Activated naive CD4-positive, alpha-beta T cell (primary cell): ENCODE data around the gene CYGB.
"Not testable (repeated sequence)": the region's sequence is repeated elsewhere in the genome, so short reads cannot be mapped to it uniquely, and the experiment has no call there.

Source experiments
- DNase-seq, 4 experiments: peaks; one replicate each; lab custom pipeline; 2025; lab: John Stamatoyannopoulos, UW

The CYGB gene

DNA sequence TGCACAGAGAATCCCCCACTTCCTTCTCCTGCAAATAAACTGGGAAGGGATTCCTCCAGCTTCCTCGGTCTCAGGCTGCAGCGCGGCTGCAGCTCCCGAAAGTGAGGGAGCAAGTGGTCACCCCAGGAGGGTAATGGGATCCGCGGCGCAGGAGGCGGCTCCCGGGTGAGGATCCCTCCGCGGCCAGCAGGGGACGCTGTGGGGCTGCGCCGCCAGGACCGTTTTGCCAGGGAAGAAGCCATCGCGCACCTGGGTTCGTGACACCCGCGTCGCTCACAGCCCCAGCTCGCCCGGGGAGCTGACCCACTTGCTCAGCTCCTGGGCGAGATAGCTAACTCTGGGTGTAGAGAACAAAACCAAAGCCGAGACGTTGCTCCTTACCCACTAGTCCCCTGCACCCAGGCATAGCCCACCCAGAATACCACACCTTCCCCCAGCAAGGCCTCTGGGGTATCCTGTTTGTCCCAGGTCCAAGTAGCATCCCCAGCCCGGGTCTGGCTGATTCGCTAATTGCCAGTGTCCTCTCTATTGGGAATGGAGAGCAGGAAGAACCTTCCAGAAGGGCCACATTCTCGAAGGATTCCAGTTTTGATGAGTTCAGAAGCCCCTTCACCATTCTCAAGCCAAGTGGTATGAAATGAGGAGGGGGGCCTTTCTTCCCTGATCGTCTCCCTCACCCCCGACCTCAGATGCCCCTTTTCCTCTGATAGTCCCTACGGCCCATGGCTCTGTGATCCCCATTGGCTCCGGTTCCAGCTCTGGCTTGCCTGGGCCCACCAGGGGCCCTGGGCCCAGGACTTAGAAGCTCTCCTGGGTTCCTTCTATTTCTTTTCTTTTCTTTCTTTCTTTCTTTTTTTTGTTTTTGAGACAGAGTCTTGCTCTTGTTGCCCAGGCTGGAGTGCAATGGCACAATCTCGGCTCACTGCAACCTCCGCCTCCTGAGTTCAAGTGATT lies 14.1 kb downstream of the CYGB start:
- peak; percentile 56 to 75 (median 67) for DNase-seq

DNA sequence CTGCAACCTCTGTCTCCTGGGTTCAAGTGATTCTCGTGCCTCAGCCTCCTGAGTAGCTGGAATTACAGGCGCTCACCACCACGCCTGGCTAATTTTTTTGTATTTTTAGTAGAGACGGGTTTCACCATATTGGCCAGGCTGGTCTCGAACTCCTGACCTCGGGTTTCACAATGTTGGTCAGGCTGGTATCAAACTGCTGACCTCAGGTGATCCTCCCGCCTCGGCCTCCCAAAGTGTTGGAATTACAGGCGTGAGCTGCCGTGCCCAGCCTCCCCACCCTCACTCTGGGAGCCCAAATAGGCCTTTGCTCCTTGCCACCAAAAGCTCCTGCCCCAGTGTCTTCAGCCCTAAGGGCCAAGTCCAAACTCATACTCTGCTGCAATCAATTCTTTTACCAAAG lies 15.8 kb downstream of the CYGB start:
- DNase-seq = not testable (repeated sequence)

DNA sequence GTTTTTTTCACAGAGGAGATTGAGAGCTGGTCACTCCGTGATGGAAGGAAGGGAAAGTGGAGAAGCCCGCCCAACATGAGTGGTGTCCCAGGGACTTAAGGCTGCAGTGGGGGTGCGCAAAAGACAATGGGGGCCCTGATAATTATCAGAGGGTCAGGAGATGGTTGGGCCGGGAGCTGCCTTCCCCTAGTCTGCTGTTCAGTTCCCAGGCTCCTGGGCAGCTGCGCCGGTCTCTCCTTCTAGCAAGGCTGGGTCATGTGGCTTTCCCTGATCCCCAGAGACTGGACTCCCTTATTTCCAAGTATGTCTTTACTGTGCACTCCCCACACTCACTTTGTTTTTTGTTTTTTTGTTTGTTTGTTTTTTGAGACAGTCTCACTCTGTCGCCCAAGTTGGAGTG lies 16.2 kb downstream of the CYGB start:
- no peak for DNase-seq

DNA sequence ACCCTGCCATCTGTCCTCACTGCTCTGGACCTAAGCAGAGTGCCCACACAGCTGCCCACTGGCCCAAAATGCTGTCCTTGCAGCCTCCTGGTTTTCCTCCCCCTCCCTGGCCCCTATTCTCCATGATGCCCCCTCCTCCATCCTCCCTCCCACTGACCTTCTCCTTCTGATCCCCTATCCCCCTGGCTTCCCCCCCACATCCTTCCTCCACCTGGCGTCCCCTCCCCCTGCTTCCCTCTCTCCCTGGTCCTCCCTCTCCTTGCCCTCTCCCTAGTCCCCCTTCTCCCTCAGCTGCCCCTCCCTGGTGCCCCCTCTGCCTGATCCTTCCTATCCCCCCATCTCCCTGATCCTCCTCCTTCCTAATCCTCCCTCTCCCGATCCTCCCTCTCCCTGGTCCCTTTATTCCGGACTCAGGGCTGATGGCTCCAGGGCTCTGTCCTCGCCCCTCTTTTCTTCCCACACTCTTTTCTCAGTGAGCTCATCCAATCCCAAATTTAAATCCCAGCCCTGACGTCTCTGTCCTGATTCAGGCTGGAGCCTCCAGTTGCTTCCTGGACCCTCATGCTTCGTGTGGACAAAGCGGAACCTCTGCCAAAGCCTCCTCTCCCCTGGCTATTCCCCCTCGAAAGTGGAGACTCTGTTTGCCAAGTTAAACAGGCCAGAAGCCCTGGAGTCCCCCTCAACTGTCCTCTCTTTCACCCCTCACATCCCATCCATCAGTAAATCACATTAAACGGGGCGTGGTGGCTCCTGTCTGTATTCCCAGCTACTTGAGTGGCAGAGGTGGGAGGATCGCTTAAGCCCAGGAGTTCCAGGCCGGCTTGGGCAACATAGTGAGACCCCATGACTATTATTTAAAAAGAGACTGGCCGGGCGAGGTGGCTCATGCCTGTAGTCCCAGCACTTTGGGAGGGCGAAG lies 18.2 kb downstream of the CYGB start:
- DNase-seq = no peak

DNA sequence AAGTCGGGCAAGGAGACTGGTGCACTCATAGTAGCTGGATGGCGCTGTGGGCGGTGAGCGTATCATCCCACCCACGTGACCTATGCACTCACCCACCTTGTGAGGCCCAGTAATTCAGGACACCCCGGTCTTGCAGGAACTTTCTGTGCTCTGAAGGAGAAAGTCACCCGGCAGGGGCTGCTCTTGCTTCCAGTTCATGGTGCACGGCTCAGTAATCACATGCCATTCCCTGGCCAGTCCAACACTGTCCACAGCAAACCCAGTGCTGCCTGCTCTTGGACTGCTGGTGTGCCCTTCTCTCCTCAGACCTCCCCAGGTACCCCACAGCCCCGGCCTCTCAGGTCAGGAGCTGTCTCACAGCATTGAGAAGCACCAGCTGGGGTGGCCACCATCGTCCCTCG lies 19.9 kb downstream of the CYGB start:
- no peak for DNase-seq

DNA sequence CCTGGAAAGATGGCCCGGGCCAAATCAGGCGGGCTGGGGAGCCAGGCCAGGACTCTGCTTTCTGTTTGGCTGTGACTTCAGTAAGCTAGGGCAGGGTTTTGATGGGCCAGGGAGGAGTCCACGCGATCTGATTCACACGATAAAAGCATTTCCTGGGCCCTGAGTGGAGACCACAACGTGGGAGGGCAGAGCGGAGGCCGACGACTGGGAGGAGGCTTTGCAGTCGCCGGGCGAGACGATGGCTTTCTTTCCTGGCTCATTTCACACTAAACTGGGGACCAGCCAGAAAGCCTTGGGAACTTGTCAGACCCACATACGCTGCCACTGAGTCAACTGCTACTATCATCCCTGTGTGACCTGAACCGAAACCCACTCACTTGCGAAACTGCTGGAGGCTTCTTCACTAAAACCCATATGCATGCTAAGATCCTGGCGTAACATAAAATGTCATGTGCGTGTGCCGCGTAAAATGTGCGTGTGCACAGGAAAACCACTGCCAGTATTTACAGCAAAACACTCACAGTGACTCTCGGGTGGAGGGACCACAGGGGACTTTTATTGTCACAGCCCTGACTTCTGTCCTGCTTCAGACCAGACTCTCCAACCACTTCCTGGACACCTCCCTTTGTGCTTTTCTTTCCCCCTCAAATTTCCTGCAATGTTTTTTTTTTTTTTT lies 22.1 kb downstream of the CYGB start:
- peak in 3 of 4 experiments; percentile 22 to 70 (median 68) for DNase-seq

DNA sequence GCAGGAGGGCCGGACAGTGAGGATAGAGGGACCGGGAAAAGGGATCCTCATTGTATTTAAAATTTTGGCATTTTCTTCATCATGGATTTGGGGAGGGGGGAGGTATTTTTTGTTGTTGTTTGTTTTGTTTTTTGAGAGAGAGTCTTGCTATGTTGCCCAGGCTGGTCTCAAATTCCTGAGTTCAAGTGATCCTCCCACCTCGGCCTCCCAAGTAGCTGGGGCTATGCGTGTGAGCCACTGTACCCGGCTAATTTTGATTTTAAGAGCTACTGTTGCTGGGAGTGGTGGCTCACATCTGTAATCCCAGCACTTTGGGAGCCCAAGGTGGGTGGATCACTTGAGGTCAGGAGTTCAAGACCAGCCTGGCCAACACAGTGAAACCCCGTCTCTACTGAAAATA lies 23.2 kb downstream of the CYGB start:
- not testable (repeated sequence) for DNase-seq

DNA sequence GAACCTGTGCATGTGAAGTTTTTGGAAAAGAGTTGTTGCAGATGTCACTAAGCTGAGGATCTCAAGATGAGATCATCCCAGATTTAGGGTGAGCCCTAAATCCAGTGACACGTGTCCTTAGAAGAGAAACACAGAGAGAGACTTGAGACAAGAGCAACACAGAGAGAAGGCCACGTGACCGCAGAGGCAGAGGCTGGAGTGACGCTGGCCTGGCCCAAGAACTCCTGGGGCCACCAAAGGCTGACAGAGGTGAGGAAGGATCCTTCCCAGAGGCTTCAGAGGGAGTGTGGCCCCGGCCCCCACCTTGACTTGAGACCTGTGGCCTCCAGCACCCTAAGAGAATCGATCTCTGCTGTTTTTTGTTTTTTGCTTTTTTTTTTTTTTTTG lies 24.2 kb downstream of the CYGB start:
- DNase-seq = no peak

DNA sequence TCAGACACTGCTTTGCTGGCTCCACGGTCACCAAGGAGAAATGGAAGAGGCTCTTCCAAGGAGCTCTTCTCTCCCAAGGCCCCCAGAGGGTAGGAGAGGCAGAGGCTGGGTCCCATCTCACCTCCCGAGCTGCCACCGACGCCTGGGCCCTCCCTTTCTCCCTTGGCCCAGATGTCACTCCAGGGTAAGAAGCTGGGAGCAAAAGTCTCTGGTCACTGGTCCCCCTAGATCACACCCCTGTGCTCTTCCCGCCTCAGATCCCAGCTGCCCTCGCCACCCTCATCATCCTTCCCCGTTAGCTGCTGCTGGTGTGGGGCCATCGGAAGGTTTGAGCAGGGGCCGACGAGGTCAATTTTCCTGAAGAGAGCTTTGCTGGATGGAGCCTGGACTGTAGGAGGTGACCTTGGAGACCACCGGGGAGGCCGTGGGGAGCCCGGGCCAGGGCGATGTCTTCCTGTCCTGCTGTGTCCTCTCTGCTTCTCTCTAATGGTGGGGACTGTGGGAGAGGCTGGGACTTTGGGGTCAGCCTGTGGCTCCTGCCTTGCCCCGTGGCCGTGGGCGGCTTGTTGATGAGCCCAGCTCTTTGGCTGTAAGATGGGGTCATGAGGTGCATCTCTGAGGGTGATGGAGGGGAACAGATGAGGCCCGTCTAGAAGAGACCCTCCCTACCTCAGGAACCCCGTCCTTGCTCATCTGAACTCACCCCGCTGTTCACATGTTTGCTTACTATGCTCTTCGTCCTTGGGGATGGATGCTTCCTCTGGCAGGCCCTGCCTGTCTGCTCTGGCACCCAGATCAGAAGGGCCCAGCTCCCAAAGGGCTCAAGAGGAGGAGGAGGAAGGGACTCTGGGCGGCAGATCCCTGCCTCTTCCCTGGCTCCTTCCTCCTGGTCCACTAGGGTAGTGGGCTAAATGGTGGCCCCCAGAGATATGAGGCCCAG lies 24.9 kb downstream of the CYGB start:
- no peak for DNase-seq

DNA sequence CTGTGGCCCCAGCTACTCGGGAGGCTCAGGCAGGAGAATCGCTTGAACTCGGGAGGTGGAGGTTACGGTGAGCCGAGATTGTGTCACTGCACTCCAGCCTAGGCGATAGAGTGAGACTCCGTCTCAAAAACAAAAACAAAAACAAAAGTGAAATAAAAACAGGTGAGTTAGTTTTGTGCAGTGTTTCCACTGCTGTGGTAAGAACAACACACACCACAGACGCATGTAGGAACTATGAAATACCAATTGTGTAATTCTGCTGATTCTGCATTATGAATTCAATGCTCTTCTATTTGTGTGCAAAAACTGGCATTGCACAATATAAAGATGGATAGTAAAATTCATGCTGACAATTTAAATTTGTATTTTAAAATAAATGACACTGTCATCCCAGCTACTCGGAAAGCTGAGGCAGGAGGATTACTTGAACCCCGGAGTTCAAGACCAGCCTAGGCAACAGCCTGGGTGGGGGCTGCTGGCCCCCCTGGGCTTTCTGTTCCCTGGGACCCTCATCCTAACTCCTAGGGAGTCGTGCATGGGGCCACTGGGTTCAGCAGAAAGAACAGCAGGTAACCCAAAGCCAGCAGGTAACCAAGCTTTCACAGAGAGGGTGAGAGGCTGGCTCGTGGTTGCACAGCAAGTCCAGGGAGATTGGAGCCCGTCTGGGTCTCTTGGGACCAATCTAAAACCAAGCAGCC lies 25.7 kb downstream of the CYGB start:
- no peak for DNase-seq

DNA sequence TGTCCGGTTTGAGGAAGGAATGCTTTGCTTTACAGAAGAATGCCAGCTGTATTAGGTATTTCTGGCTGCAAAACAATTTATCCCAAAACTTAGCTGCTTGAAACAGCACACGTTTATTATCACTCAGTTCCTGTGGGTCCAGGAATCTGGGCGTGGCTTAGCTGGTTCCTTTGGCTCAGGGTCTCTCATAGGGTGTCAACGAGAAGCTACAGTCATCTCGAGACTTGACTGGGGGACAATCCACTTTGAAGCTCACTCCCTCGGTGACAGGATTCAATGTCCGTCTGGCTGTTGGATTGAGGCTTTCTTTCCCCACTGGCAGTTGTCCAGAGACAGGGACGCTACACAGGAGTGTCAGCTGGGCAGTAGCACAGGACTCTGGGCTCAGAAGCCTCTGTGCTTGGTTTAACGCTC lies 26.7 kb downstream of the CYGB start:
- DNase-seq = no peak

DNA sequence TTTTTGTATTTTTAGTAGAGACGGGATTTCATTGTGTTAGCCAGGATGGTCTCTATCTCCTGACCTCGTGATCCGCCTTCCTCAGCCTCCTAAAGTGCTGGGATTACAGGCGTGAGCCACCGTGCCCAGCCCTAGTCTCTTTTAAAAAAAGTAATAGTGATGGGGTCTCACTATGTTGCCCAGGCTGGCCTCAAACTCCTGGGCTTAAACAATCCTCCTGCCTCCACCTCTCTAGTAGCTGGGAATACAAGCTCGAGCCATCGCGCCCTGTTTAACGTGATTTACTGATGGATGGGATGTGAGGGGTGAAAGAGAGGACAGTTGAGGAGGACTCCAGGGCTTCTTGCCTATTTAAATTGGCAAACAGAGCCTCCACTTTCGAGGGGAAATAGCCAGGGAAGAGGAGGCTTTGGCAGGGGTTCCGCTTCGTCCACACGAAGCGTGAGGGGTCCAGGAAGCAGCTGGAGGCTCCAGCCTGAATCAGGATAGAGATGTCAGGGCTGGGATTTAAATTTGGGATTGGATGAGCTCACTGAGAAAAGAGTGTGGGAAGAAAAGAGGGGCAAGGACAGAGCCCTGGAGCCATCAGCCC lies 28.9 kb downstream of the CYGB start:
- not testable (repeated sequence) for DNase-seq

DNA sequence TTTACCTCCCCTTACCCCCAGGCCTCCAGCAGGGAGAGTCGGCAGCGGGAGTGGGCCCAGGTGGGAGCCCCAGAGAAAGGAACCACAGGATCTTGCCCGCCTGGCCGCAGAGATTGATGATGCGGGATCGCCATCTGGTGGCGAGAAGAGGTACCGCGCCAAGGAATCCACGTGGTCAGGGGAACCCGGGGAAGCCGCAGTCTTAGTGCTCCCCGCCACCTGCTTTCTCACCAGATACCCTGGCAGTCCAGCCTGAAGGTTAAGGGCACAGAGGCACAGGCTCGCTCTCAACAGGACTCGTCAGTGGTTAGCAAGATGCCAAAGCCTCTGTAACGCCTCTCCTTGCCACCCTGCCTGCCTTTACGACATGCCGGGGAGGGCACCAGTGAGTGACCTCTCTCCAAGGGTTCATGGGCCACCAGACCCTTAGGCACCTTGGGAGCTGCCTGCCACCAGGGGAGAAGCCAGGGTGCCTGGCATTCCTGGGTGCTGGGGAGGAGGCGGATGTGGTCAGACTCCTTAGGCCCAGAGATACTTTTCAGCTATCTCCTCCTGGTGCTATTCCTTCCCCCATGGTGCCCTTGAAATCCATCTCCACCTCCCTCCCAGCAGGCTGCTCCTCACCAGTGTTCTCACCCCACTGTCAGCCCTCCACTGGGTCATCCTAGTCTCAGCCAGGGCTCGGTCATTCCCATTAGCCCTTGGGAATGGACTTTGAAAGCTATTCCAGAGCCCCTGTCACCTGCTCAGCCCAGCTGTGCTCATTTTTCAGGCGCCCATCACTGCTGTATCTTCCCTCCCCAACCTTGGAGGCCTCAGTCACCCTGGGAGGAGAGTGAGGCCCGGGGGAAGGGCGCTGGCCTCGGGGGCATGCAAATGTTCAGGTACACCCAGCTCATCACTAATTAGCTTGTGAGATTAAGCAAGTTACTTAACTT lies 30.8 kb downstream of the CYGB start:
- peak; percentile 76 to 89 (median 84) for DNase-seq

DNA sequence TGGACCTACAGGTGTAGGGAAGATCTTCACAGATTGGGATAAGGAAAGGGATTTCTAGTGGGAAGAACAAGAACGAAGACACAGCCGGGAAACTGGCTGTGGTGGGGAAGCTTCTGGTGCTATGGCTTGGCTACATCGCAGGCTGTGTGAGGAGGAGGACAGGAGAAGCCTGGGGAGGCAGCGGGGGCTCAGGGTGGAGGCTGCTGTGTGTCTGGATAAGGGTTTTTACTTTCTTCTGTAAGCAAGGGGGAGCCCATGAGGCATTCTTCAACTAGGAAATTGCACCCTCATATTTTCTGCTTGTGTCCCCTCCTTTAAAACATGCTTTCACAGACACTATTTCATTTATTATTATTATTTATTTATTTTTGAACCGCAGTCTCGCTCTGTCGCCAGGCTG lies 33.4 kb downstream of the CYGB start:
- no peak for DNase-seq

DNA sequence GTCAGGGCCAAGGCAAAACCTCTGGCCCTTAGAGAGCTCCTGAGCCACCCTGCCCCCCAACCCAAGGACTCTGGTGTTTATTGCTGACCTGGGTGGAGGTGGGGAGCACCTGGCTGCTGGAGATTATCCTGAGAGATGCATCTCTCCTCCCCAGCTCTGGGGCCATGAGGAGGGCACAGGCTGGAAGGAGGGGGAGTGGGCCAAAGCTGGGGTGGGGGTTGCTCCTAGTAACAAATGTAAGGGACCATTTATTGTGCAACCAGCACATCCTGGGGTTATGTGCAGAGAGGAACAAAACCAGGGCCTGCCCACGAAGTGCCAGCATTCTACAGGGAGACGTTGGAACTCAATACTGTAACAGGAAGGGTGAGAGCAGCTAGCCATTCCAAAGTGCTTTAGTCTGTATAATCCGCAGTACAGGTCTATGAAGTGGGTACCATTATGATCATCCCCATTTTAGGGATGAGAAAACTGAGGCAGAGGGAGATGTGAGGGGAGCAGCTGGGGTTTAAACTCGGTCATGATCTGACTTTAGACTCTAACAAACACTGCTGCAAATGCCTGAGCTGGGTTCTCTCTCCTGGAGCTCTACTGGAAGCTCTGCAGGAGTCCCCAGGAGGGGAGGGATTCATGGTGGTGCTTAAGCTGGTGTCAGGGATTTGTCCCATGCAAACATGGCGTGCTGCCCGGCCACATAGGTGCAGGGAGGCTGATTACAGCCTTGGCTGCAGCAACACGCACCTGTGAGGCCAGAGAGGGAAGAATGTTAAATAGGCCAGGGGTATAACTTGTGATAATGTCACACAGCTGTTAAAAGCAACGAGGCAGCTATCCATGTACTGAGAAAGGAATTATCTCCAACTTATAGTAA lies 34.9 kb downstream of the CYGB start:
- DNase-seq = no peak

DNA sequence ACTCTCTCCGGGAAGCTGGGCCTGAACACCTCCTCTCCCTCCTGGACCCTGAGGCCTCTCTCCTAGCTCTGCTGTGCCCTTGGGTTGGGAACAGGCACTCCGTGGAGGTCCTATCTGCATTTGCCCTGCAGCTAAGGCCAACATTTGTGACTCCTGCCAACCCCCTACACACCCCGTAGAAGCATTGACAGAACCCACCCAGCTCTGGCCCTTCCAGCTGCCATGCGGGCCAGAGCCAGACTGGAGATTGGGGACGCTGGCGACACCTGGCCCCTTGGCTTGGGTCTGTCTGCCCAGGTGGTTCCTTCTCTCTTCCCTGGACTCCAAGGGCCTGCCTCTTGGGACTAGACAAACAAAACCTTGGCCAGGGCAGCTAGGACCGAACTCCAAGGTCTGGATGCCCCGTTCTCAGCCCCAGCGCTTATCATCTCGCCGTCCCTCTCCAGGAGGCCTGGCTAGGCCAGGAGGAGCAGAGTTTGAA lies 35.6 kb downstream of the CYGB start:
- DNase-seq = no peak

DNA sequence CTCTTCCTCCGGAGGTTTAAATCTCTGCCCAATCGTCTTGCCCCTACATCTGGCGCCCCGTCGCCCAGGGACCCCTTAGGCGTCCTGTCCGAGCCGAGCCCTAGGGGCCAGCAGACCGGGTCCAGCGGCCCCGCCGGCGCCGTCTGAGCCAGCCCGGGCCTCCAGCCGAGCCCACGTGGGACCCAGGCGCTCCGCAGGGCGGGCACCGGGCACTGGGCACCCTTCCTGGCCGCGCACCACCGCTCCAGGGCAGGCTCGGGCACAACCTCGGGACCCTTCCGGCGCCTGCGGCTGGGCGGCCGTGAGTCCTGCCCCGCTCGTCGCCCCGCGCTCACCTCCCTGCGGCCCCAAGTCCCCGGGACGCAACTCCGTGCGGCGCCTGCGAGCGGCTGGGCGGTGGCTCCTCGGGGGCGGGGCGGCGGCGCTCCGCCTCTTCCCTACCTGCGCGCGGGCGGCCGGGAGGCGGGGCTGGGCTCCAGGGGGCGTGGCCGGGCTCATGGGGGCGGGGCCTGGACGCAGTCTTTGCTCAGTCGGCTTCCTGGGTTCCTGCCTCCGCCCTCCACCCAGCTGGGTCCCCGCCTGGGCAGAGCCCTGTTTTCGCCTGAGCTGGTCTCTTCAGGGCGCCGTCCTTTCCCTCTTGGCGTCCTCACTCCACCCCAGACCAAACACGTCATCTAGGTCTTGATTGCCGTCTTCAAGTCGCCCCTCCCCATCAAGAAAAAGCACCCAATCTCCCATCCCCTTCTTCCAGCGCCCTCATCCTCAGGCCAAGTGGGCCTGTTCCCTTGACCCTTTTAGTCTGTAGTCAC lies 36.3 kb downstream of the CYGB start, which contains the start of gene RHBDF2:
Gene RHBDF2, minus strand, starts transcription at position 406 of the 809 bp plus-strand sequence. CDS start 19,899 bp downstream, outside the sequence.
- DNase-seq = peak; percentile 91 to 97 (median 96)
